HPDE6-E6E7 (cell line): Measurements from ENCODE around the gene PBX1.

Source experiments
- DNase-seq: peaks from one replicate; pipeline ENCODE4 v3.0.0; 2011; ENCODE audit warnings: missing footprints; ENCODE audit errors: extremely low spot score

Gene PBX1

GRCh38 chr1:164720440-164721227, 161.7 kb downstream of the PBX1 start:
- no peak for DNase-seq

GRCh38 chr1:164721228-164721496, 162.2 kb downstream of the PBX1 start:
- DNase-seq: no peak

- no peak for DNase-seq
Measured at GRCh38 chr1:164723296-164723798, 164.4 kb downstream of the PBX1 start.

GRCh38 chr1:164725401-164725800, 166.4 kb downstream of the PBX1 start:
- DNase-seq: no peak

GRCh38 chr1:164726235-164726634, 167.3 kb downstream of the PBX1 start:
- no peak for DNase-seq

GRCh38 chr1:164728719-164729118, 169.7 kb downstream of the PBX1 start:
- no peak for DNase-seq

GRCh38 chr1:164731161-164731876, 172.3 kb downstream of the PBX1 start:
- DNase-seq: no peak

GRCh38 chr1:164733070-164733469, 174.1 kb downstream of the PBX1 start:
- DNase-seq: peak; percentile 19

GRCh38 chr1:164733734-164734133, 174.8 kb downstream of the PBX1 start:
- no peak for DNase-seq

- DNase-seq: peak; percentile 22
Measured at GRCh38 chr1:164735315-164736052, 176.5 kb downstream of the PBX1 start.

GRCh38 chr1:164736137-164736536, 177.2 kb downstream of the PBX1 start:
- no peak for DNase-seq

GRCh38 chr1:164739189-164739588, 180.2 kb downstream of the PBX1 start:
- no peak for DNase-seq

- no peak for DNase-seq
Measured at GRCh38 chr1:164740000-164740526, 181.1 kb downstream of the PBX1 start.

- DNase-seq: no peak
Measured at GRCh38 chr1:164742745-164743144, 183.8 kb downstream of the PBX1 start.

GRCh38 chr1:164743976-164744375, 185.0 kb downstream of the PBX1 start:
- no peak for DNase-seq

GRCh38 chr1:164745736-164746135, 186.8 kb downstream of the PBX1 start:
- DNase-seq: no peak

GRCh38 chr1:164746632-164747031, 187.6 kb downstream of the PBX1 start:
- DNase-seq: no peak

GRCh38 chr1:164748253-164748899, 189.4 kb downstream of the PBX1 start:
- DNase-seq: no peak

GRCh38 chr1:164753521-164754077, 194.6 kb downstream of the PBX1 start:
- DNase-seq: no peak

GRCh38 chr1:164754088-164754600, 195.2 kb downstream of the PBX1 start:
- DNase-seq: no peak

- no peak for DNase-seq
Measured at GRCh38 chr1:164755690-164756089, 196.7 kb downstream of the PBX1 start.
